MV-4-11 (cell line): ENCODE results near the gene STRBP.
A peak's percentile ranks its signal among the peaks of the same experiment; 100 is the strongest.
"Not testable (repeated sequence)": the region's sequence is repeated elsewhere in the genome, so short reads cannot be mapped to it uniquely, and the experiment has no call there.

ENCODE experiments used
- DNase-seq: peaks from one replicate; lab custom pipeline; 2025; lab: John Stamatoyannopoulos, UW

Gene STRBP

GRCh38 chr9:123283048-123283408 lies 14.6 kb upstream of the STRBP start:
- DNase-seq, result no peak

- no peak for DNase-seq
Observed at GRCh38 chr9:123282362-123283047, 14.1 kb upstream of the STRBP start.

- DNase-seq, result no peak
Observed at GRCh38 chr9:123281659-123282350, 13.4 kb upstream of the STRBP start.

- not testable (repeated sequence) for DNase-seq
Observed at GRCh38 chr9:123278879-123279493, 10.6 kb upstream of the STRBP start.

- DNase-seq, result no peak
Observed at GRCh38 chr9:123278361-123278760, 10.0 kb upstream of the STRBP start.

GRCh38 chr9:123276551-123276950 lies 8.2 kb upstream of the STRBP start:
- peak; percentile 22 for DNase-seq

GRCh38 chr9:123271133-123271532 lies 2.7 kb upstream of the STRBP start:
- DNase-seq, result not testable (repeated sequence)

GRCh38 chr9:123269281-123269680 lies 895 bp upstream of the STRBP start:
- no peak for DNase-seq

GRCh38 chr9:123268199-123268464 lies 254 bp downstream of the STRBP start:
- DNase-seq, result no peak

GRCh38 chr9:123267481-123268198 lies 746 bp downstream of the STRBP start:
- no peak for DNase-seq

- DNase-seq, result no peak
Observed at GRCh38 chr9:123266655-123267399, 1.6 kb downstream of the STRBP start.

- no peak for DNase-seq
Observed at GRCh38 chr9:123265833-123266232, 2.6 kb downstream of the STRBP start.

GRCh38 chr9:123263227-123263626 lies 5.2 kb downstream of the STRBP start:
- DNase-seq, result no peak

- no peak for DNase-seq
Observed at GRCh38 chr9:123262338-123262737, 6.0 kb downstream of the STRBP start.

- no peak for DNase-seq
Observed at GRCh38 chr9:123261006-123261677, 7.2 kb downstream of the STRBP start.

GRCh38 chr9:123260340-123260739 lies 8.0 kb downstream of the STRBP start:
- DNase-seq, result no peak

- no peak for DNase-seq
Observed at GRCh38 chr9:123257276-123257675, 11.1 kb downstream of the STRBP start.

GRCh38 chr9:123255718-123256117 lies 12.7 kb downstream of the STRBP start:
- DNase-seq, result no peak

GRCh38 chr9:123253204-123253603 lies 15.2 kb downstream of the STRBP start:
- DNase-seq, result no peak

GRCh38 chr9:123251741-123252140 lies 16.6 kb downstream of the STRBP start:
- no peak for DNase-seq

GRCh38 chr9:123251324-123251723 lies 17.1 kb downstream of the STRBP start:
- DNase-seq, result no peak

GRCh38 chr9:123250504-123250903 lies 17.9 kb downstream of the STRBP start:
- no peak for DNase-seq
